IPS DF 6.9 (cell line): ENCODE measurements around the gene INSRR.

Source experiments
- DNase-seq: peaks from one replicate; pipeline ENCODE4 v3.0.0-alpha.2; 2013; ENCODE audit warnings: low read depth, low spot score
- H3K27ac ChIP-seq: one replicate; pipeline ENCODE4 v1.5.1; 2013; ENCODE audit warnings: low read length, control low read depth
- H3K27me3 ChIP-seq: 2 replicates; pipeline ENCODE4 v1.6.1; 2013; ENCODE audit warnings: mild to moderate bottlenecking, low read length; ENCODE audit not compliant: control insufficient read depth, insufficient read depth
- H3K36me3 ChIP-seq: 2 replicates; pipeline ENCODE4 v1.6.1; 2013; ENCODE audit warnings: low read length; ENCODE audit not compliant: control insufficient read depth, insufficient read depth
- H3K4me1 ChIP-seq: 2 replicates; pipeline ENCODE4 v1.6.1; 2013; ENCODE audit warnings: low read length; ENCODE audit not compliant: control insufficient read depth, insufficient read depth
- H3K4me3 ChIP-seq: 2 replicates; pipeline ENCODE4 v1.5.1; 2013; ENCODE audit warnings: mild to moderate bottlenecking, low read length
- H3K9me3 ChIP-seq: 2 replicates; pipeline ENCODE4 v1.6.1; 2013; ENCODE audit warnings: low read length, inconsistent platforms; ENCODE audit not compliant: control insufficient read depth, insufficient read depth
- WGBS: extraction: QIAGEN DNeasy Blood & Tissue Kit; methylation state at CpG from one replicate; pipeline ENCODE4 v1.1.7; 2013; ENCODE audit warnings: mixed read lengths, missing lambda C conversion rate; ENCODE audit not compliant: insufficient read length, insufficient coverage; 5-methylcytosine and 5-hydroxymethylcytosine counted together

The INSRR gene

DNA sequence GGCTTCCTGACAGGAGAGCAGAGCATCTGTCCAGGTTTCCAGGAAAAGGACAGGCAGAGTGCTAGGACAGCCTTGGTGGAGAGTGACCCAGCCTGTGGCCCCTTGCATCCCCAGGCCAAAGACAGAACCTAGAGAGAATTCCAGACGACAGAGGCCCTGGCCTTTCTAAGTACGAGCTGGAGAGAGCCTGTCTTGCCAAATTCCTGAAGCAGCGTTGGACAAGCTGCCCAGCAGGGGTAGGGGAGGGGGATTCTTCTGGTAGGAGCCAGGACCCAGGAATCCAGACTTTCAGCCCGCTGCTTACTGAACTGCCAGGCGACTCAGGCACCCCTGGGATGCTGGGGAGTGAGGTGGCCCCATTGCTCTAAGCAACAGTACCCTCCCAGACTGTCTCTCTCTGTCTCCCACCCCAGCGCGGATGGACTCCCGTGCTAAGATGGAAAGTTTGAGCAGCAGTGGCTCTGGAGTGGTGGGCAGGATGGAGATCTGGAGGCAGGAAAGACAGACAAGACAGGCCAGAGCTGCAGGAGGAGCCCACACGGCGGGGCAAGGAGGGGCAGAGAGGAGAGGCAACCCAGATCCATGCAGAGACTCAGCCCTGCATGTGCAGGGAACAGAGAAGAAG, 25.8 kb upstream of the INSRR start:
- Histone ChIP-seq H3K27me3 (no peaks in the 10 kb centered on the region; the same call in 1 of the 2 replicates), H3K4me3 (no peak overlapping the region), H3K36me3 (no peaks in the 10 kb centered on the region), H3K27ac (no peak overlapping the region), H3K9me3 (no peaks in the 10 kb centered on the region), H3K4me1 (peaks cover 5% of the 10 kb centered on the region)
- no CpG with 5 or more reads among the region's 10 CpGs for WGBS
- no peak for DNase-seq

DNA sequence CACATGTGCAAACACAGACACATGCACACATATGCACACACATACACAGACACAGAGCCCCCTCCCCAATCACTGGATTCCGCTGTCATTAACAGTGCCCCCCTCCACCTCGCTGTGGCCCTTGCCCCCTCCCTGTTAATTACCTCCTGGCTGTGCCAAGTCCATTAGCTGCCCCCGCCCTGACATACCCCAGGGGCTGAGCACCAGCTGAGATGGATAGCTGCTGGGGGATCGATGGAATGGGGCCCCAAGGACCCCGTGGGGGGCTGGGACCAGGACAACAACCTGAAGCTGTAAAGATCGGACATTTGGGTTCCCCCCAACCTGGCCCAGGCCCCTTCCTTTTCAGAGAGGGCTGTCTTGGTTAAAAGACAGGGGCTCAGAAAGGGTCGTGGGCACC, 25.0 kb upstream of the INSRR start:
- Histone ChIP-seq H3K27me3 (no peaks in the 10 kb centered on the region; the same call in 1 of the 2 replicates), H3K4me1 (peaks cover 5% of the 10 kb centered on the region), H3K27ac (no peak overlapping the region), H3K36me3 (no peaks in the 10 kb centered on the region), H3K4me3 (no peak overlapping the region), H3K9me3 (no peaks in the 10 kb centered on the region)
- WGBS = no CpG with 5 or more reads among the region's 7 CpGs
- DNase-seq = no peak

DNA sequence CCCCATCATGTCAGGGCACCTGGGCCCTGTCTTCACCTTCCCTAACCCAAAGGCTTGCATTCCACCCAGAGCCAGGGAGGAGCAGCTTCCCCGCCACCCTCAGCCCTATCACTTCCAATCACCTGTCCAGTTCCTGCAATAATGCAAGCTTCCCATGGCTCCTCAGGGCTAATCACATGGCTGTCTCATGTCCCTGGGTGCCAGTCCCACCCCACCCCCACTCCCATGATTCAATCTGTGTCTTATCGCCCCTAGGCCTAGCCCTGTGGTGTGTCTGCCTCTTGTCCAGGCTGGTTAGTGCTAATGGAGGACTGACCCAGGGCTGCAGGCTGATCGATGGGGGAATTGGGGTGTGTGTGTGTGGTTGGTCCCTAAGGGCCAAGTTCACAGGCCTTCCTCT, 23.6 kb upstream of the INSRR start:
- Histone ChIP-seq H3K9me3 (no peaks in the 10 kb centered on the region), H3K27ac (no peak overlapping the region), H3K36me3 (no peaks in the 10 kb centered on the region), H3K4me3 (no peak overlapping the region), H3K4me1 (peaks cover 5% of the 10 kb centered on the region), H3K27me3 (no peaks in the 10 kb centered on the region; the same call in 1 of the 2 replicates)
- DNase-seq = no peak
- WGBS = no CpG with 5 or more reads among the region's 3 CpGs

DNA sequence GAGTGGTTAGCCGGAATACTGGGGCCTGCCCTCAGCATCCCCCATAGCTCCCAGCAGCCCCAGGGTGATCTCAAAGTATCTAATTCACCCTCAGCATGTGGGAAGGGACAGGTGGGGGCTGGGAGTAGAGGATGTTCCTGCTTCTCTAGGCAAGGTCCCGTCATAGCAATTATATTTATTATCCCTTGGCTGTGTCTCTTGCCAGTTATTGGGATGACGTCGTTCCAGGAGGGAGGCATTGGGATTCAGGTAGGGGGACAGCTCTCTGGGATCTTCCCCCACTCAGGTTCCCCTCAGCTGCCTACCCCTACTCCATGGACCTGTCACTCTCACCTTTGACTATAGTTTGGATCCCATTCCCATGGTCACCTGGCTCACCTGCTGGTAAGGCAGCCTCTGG, 22.7 kb upstream of the INSRR start:
- Histone ChIP-seq H3K9me3 (no peaks in the 10 kb centered on the region), H3K36me3 (no peaks in the 10 kb centered on the region), H3K27me3 (no peaks in the 10 kb centered on the region; the same call in 1 of the 2 replicates), H3K27ac (no peak overlapping the region), H3K4me1 (peaks cover 3% of the 10 kb centered on the region), H3K4me3 (no peak overlapping the region)
- WGBS = no CpG with 5 or more reads among the region's 4 CpGs
- DNase-seq = no peak

DNA sequence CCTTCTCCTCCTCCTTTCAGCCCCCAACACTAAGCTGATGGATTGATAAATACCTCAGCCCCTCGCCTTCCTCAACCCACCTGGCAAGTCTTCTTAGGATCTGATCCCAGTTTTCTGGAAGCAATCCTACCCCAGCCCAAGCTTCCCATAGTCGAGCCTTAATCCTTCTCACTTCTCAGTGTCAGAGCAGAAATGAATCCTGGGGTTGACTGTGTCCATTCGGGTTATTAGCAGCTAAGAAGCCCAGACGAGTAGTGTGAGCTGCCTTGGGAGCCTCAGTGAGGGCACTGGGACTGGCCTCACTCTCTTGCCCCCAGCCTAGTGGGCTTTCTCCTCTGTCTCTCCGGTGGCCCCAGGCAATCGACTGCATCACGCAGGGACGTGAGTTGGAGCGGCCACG, 22.2 kb upstream of the INSRR start:
- WGBS = no CpG with 5 or more reads among the region's 10 CpGs
- Histone ChIP-seq H3K9me3 (no peaks in the 10 kb centered on the region), H3K4me3 (no peak overlapping the region), H3K36me3 (no peaks in the 10 kb centered on the region), H3K4me1 (peaks cover 2% of the 10 kb centered on the region; the same call in 1 of the 2 replicates), H3K27me3 (no peaks in the 10 kb centered on the region; the same call in 1 of the 2 replicates), H3K27ac (no peak overlapping the region)
- DNase-seq = no peak

DNA sequence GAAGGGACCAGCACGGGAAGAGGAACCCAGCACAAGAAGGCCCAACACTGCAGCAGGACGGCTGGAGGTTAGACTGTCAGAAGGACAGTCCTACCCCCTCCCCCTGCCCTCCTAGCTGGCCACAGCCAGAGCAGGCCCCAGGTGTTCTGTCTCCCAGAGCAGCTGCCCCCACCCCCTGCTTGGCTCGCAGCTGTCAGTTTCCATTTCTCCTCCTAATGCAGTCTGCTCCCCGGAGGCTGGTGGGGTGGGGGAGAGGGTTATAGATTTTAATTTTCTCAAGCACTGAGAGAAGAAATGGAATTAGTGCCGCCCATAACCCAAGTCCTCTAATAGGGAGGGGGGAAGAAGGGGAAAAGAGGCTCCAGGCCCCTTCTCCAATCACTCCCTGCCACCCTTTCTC, 21.6 kb upstream of the INSRR start:
- WGBS = no CpG with 5 or more reads among the region's 5 CpGs
- no peak for DNase-seq
- Histone ChIP-seq H3K4me1 (peaks cover 2% of the 10 kb centered on the region; the same call in 1 of the 2 replicates), H3K27me3 (no peaks in the 10 kb centered on the region; the same call in 1 of the 2 replicates), H3K27ac (no peak overlapping the region), H3K4me3 (no peak overlapping the region), H3K36me3 (no peaks in the 10 kb centered on the region), H3K9me3 (no peaks in the 10 kb centered on the region)

DNA sequence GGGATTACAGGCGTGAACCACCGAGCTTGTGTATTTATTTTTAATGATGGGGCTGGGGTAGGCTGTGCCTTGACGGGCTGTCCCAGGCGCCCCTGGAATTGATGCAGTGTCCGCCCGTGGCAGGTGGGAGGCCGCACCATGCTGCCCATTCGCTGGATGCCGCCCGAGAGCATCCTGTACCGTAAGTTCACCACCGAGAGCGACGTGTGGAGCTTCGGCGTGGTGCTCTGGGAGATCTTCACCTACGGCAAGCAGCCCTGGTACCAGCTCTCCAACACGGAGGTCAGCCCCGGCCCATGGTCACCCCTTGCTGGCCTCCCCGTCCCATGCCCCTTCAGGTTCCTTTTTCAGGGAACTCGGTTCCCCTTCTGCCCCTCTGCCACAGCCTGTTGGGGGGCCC, 21.0 kb upstream of the INSRR start:
- no peaks in the 10 kb centered on the region; the same call in 1 of the 2 replicates for H3K27me3 ChIP-seq
- no CpG with 5 or more reads among the region's 21 CpGs for WGBS
- no peaks in the 10 kb centered on the region for H3K36me3 ChIP-seq
- no peak overlapping the region for H3K4me3 ChIP-seq
- H3K27ac ChIP-seq = no peak overlapping the region
- H3K4me1 ChIP-seq = peaks cover 2% of the 10 kb centered on the region; the same call in 1 of the 2 replicates
- no peak for DNase-seq
- no peaks in the 10 kb centered on the region for H3K9me3 ChIP-seq

DNA sequence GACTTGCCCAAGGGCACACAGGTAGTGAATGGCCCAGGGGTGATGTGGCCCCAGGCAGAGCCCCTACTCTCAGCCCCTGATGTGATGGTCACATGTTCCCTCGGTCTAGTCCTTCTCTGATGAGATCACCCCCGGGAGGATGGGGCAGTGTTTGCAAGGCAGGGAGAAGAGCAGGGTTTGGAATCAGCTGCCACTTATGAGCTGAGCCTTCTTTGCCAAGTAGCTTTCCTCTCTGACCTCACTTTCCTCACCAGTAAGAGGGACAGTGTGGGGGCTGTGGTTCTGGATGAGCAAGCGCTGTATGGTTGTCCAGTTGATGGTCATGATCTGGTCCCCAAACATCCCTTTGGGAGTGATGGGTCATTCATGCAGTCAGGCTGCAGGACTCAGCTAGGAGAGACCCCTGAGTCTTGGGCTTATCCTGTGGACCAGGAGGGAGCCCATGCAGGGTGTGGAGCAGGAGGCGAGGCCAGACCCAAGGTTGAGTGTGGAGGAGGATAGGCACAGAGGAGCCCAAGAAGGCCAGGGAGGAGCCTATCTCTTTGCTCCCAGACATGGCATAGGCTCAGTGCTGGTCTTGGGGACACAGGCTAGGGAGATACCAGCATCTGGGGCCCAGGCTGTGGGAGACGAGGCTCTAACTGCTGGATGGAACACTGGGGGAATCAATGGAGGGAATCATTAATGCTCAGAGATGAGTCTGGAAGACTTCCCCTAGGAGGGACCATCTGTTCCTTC, 18.7 kb upstream of the INSRR start:
- WGBS = no CpG with 5 or more reads among the region's 5 CpGs
- DNase-seq = no peak
- Histone ChIP-seq H3K27me3 (no peaks in the 10 kb centered on the region; the same call in 1 of the 2 replicates), H3K27ac (no peak overlapping the region), H3K36me3 (no peaks in the 10 kb centered on the region), H3K4me1 (peaks cover 2% of the 10 kb centered on the region; the same call in 1 of the 2 replicates), H3K4me3 (no peak overlapping the region), H3K9me3 (no peaks in the 10 kb centered on the region)

DNA sequence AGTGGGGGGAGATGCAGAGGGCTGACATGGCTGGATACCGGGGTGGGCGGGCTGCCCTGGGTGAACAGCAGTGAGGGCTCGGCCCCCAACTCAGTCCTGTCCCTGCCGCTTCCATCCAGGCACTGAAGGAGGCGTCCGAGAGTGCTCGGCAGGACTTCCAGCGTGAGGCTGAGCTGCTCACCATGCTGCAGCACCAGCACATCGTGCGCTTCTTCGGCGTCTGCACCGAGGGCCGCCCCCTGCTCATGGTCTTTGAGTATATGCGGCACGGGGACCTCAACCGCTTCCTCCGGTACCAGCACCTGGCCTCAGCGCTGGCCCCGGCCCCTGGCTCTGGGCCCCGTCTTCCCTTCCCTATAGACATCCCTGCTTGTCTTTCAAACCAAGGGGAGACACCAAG, 17.4 kb upstream of the INSRR start:
- Histone ChIP-seq H3K4me3 (no peak overlapping the region), H3K4me1 (peaks cover under 1% of the 10 kb centered on the region; the same call in 1 of the 2 replicates), H3K27me3 (no peaks in the 10 kb centered on the region; the same call in 1 of the 2 replicates), H3K9me3 (no peaks in the 10 kb centered on the region), H3K27ac (no peak overlapping the region), H3K36me3 (no peaks in the 10 kb centered on the region)
- no peak for DNase-seq
- whole genome bisulfite sequencing = no CpG with 5 or more reads among the region's 21 CpGs

DNA sequence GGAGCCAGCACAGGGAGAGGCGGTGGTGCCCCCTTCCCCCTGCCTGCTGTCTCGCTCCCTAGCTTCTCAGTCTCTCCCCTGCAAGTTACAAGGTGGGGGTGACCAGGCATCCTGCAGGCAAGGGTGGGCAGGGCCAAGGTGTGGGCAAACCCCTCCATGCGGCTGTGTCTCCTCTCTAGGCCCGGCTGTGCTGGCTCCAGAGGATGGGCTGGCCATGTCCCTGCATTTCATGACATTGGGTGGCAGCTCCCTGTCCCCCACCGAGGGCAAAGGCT, 16.4 kb upstream of the INSRR start:
- no CpG with 5 or more reads among the region's 5 CpGs for WGBS
- no peaks in the 10 kb centered on the region for H3K36me3 ChIP-seq
- no peak for DNase-seq
- H3K9me3 ChIP-seq = no peaks in the 10 kb centered on the region
- H3K4me1 ChIP-seq = no peaks in the 10 kb centered on the region
- no peak overlapping the region for H3K4me3 ChIP-seq
- H3K27ac ChIP-seq = no peak overlapping the region
- no peaks in the 10 kb centered on the region; the same call in 1 of the 2 replicates for H3K27me3 ChIP-seq
